MM.1S (cell line): ENCODE measurements around the gene RBM17.

ENCODE experiments used
- DNase-seq: peaks from one replicate; pipeline ENCODE4 v3.0.0-alpha.2; 2015
- H2AFZ ChIP-seq: fragments of 300-600 bp; sonication (generic); 2 replicates; pipeline ENCODE4 v1.6.0; 2016; ENCODE audit warnings: antibody characterized with exemption, low read length
- H3F3A ChIP-seq: fragments of 300-600 bp; sonication (generic); 2 replicates; pipeline ENCODE4 v1.6.1; 2016; ENCODE audit warnings: mild to moderate bottlenecking, antibody characterized with exemption, low read length, moderate library complexity, mixed read lengths; ENCODE audit not compliant: insufficient read depth
- H3K27ac ChIP-seq: fragments of 300-600 bp; sonication (generic); 2 replicates; pipeline ENCODE4 v1.5.1; 2016; ENCODE audit warnings: mild to moderate bottlenecking, low read length
- H3K27me3 ChIP-seq: fragments of 300-600 bp; sonication (generic); replicated peaks from 2 replicates; pipeline ENCODE4 v1.6.0; 2016; ENCODE audit warnings: low read length; ENCODE audit not compliant: insufficient read depth
- H3K36me3 ChIP-seq: fragments of 300-600 bp; sonication (generic); replicated peaks from 2 replicates; pipeline ENCODE4 v1.6.1; 2016; ENCODE audit warnings: mild to moderate bottlenecking, low read length, mixed read lengths; ENCODE audit not compliant: insufficient read depth
- H3K4me1 ChIP-seq: fragments of 300-600 bp; sonication (generic); 2 replicates; pipeline ENCODE4 v1.6.1; 2016; ENCODE audit warnings: low read length, mixed read lengths
- H3K4me2 ChIP-seq: fragments of 300-600 bp; sonication (generic); 2 replicates; pipeline ENCODE4 v1.6.0; 2016; ENCODE audit warnings: low read depth, low read length
- H3K4me3 ChIP-seq: fragments of 300-600 bp; sonication (generic); 2 replicates; pipeline ENCODE4 v1.5.1; 2016; ENCODE audit warnings: low read length, mixed read lengths
- H3K79me2 ChIP-seq: fragments of 300-600 bp; sonication (generic); 2 replicates; pipeline ENCODE4 v1.6.1; 2016; ENCODE audit warnings: mixed run types, low read length, mixed read lengths
- H3K9ac ChIP-seq: fragments of 300-600 bp; sonication (generic); 2 replicates; pipeline ENCODE4 v1.6.1; 2016; ENCODE audit warnings: low read length, mixed read lengths
- H3K9me2 ChIP-seq: fragments of 300-600 bp; sonication (generic); replicated peaks from 2 replicates; pipeline ENCODE4 v1.6.1; 2016; ENCODE audit warnings: mild to moderate bottlenecking, low read length, mixed read lengths; ENCODE audit not compliant: insufficient read depth
- H3K9me3 ChIP-seq: fragments of 300-600 bp; sonication (generic); replicated peaks from 2 replicates; pipeline ENCODE4 v1.6.1; 2016; ENCODE audit warnings: mild to moderate bottlenecking, low read length, mixed read lengths; ENCODE audit not compliant: insufficient read depth
- H4K20me1 ChIP-seq: fragments of 300-600 bp; sonication (generic); 2 replicates; pipeline ENCODE4 v1.6.1; 2016; ENCODE audit warnings: mild to moderate bottlenecking, low read length, moderate library complexity, mixed read lengths; ENCODE audit not compliant: insufficient read depth
- CTCF ChIP-seq: fragments of 300-600 bp; sonication (generic); IDR thresholded peaks from 2 replicates; pipeline ENCODE4 v1.5.1; 2016; ENCODE audit warnings: antibody characterized with exemption, low read length, mixed read lengths
- EZH2 ChIP-seq: fragments of 300-600 bp; sonication (generic); optimal IDR thresholded peaks from 2 replicates; pipeline ENCODE3; 2017; ENCODE audit warnings: low read depth, mild to moderate bottlenecking, antibody characterized with exemption, low read length, mixed read lengths
- EZH2phosphoT487 ChIP-seq: fragments of 300-600 bp; sonication (generic); IDR thresholded peaks from 2 replicates; pipeline ENCODE4 v1.6.1; 2018; ENCODE audit warnings: antibody characterized with exemption, low read length

RBM17 gene

GRCh38 chr10:6114299-6114698 lies 25.5 kb downstream of the RBM17 start:
- H4K20me1 ChIP-seq, result 0 out of 2 replicates have a peak, but pooled peaks cover 2% of the 10 kb centered on the region
- no peaks in the 10 kb centered on the region for H3F3A ChIP-seq
- no peak overlapping the region for H3K4me3 ChIP-seq
- H3K79me2 ChIP-seq, result peaks cover 22% of the 10 kb centered on the region
- H3K27ac ChIP-seq, result no peak overlapping the region
- H3K27me3 ChIP-seq, result no peaks in the 10 kb centered on the region
- no peak overlapping the region for H3K4me2 ChIP-seq
- no peak overlapping the region for H3K9ac ChIP-seq
- H3K4me1 ChIP-seq, result no peaks in the 10 kb centered on the region
- no peaks in the 10 kb centered on the region for H3K9me2 ChIP-seq
- peaks cover 18% of the 10 kb centered on the region for H3K36me3 ChIP-seq
- DNase-seq, result no peak
- TF ChIP-seq CTCF (no peak), EZH2phosphoT487 (no peak), EZH2 (no peak)
- no peaks in the 10 kb centered on the region for H3K9me3 ChIP-seq
- no peak overlapping the region for H2AFZ ChIP-seq

GRCh38 chr10:6114805-6115341 lies 26.0 kb downstream of the RBM17 start:
- H3K9me2 ChIP-seq, result no peaks in the 10 kb centered on the region
- no peaks in the 10 kb centered on the region for H4K20me1 ChIP-seq
- H3K9ac ChIP-seq, result no peak overlapping the region
- H3K4me1 ChIP-seq, result no peaks in the 10 kb centered on the region
- no peak for DNase-seq
- TF ChIP-seq EZH2phosphoT487 (no peak), EZH2 (no peak), CTCF (no peak)
- no peaks in the 10 kb centered on the region for H3F3A ChIP-seq
- no peak overlapping the region for H3K27ac ChIP-seq
- no peaks in the 10 kb centered on the region for H3K27me3 ChIP-seq
- H3K4me2 ChIP-seq, result no peak overlapping the region
- no peaks in the 10 kb centered on the region for H3K9me3 ChIP-seq
- no peak overlapping the region for H2AFZ ChIP-seq
- H3K4me3 ChIP-seq, result no peak overlapping the region
- H3K36me3 ChIP-seq, result peaks cover 16% of the 10 kb centered on the region
- peaks cover 17% of the 10 kb centered on the region for H3K79me2 ChIP-seq

DNA sequence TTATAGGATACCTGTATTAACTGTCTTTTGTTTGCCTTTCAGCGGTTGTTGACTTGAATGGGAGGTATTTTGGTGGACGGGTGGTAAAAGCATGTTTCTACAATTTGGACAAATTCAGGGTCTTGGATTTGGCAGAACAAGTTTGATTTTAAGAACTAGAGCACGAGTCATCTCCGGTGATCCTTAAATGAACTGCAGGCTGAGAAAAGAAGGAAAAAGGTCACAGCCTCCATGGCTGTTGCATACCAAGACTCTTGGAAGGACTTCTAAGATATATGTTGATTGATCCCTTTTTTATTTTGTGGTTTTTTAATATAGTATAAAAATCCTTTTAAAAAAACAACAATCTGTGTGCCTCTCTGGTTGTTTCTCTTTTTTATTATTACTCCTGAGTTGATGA lies 26.6 kb downstream of the RBM17 start:
- H3K4me2 ChIP-seq, result no peak overlapping the region
- no peak overlapping the region for H3K9ac ChIP-seq
- DNase-seq, result no peak
- H3K4me3 ChIP-seq, result no peak overlapping the region
- H4K20me1 ChIP-seq, result no peaks in the 10 kb centered on the region
- peaks cover 11% of the 10 kb centered on the region for H3K79me2 ChIP-seq
- TF ChIP-seq CTCF, result no peak
- TF ChIP-seq EZH2phosphoT487, result no peak
- no peak for TF ChIP-seq EZH2
- no peaks in the 10 kb centered on the region for H3F3A ChIP-seq
- H3K4me1 ChIP-seq, result no peaks in the 10 kb centered on the region
- no peak overlapping the region for H2AFZ ChIP-seq
- H3K9me2 ChIP-seq, result no peaks in the 10 kb centered on the region
- H3K27ac ChIP-seq, result no peak overlapping the region
- no peaks in the 10 kb centered on the region for H3K9me3 ChIP-seq
- H3K27me3 ChIP-seq, result no peaks in the 10 kb centered on the region
- H3K36me3 ChIP-seq, result peaks cover 10% of the 10 kb centered on the region; the same call in 1 of the 2 replicates
